Keratinocyte (primary cell): Measurements from ENCODE around the gene CACNA1B. TPM values are rescaled to one million over a fixed set of nuclear protein-coding genes. Genes with fewer than 3 reads are reported as not detected.

Source experiments
- DNase-seq: peaks from one replicate; pipeline ENCODE4 v3.0.0-alpha.2; 2011; ENCODE audit warnings: low read depth, missing footprints, low spot score
- FAIRE-seq: peaks from 2 replicates; lab custom pipeline; 2011; peaks lifted over from hg19 to GRCh38; lab: Jason Lieb, UNC
- H2AFZ ChIP-seq: 2 replicates; pipeline ENCODE4 v1.6.0; 2012; ENCODE audit warnings: low read length, control low read depth, inconsistent platforms; ENCODE audit not compliant: control insufficient read depth
- H3K27ac ChIP-seq: 2 replicates; pipeline ENCODE4 v1.5.1; 2011; ENCODE audit warnings: low read length; ENCODE audit not compliant: control insufficient read depth, insufficient read depth
- H3K27me3 ChIP-seq: 3 replicates; pipeline ENCODE4 v1.6.0; 2011; ENCODE audit warnings: low read length; ENCODE audit not compliant: control insufficient read depth, insufficient read depth; ENCODE audit errors: extremely low read depth
- H3K36me3 ChIP-seq, 2 experiments: 2 replicates in 1 of 2; 3 replicates in 1 of 2; pipeline ENCODE4 v1.5.1; 2011; ENCODE audit warnings: low read length in 2 of 2, mild to moderate bottlenecking in 1 of 2; ENCODE audit not compliant: control insufficient read depth in 2 of 2, insufficient read depth in 2 of 2; ENCODE audit errors: extremely low read depth in 1 of 2
- H3K4me1 ChIP-seq: 3 replicates; pipeline ENCODE4 v1.5.1; 2011; ENCODE audit warnings: low read length; ENCODE audit not compliant: control insufficient read depth, insufficient read depth; ENCODE audit errors: extremely low read depth
- H3K4me2 ChIP-seq: 3 replicates; pipeline ENCODE4 v1.6.0; 2011; ENCODE audit warnings: low read depth, low read length; ENCODE audit not compliant: control insufficient read depth, insufficient read depth; ENCODE audit errors: extremely low read depth
- H3K4me3 ChIP-seq, 3 experiments: fragments of 200-600 bp in 1 of 3; sonication (generic) in 1 of 3; 2 replicates in 2 of 3; 3 replicates in 1 of 3; pipeline ENCODE4 v1.5.1; 2011 to 2016; ENCODE audit warnings: low read length in 3 of 3, mild to moderate bottlenecking in 3 of 3, control low read depth in 2 of 3, inconsistent platforms in 1 of 3, low read depth in 1 of 3, mixed read lengths in 1 of 3, mixed run types in 1 of 3, moderate library complexity in 1 of 3; ENCODE audit not compliant: control insufficient read depth in 2 of 3, insufficient read depth in 2 of 3; ENCODE audit errors: extremely low read depth in 1 of 3
- H3K79me2 ChIP-seq: 2 replicates; pipeline ENCODE4 v1.6.0; 2012; ENCODE audit warnings: low read length; ENCODE audit not compliant: control insufficient read depth, insufficient read depth
- H3K9ac ChIP-seq: 3 replicates; pipeline ENCODE4 v1.6.0; 2011; ENCODE audit warnings: low read length; ENCODE audit not compliant: control insufficient read depth, insufficient read depth; ENCODE audit errors: extremely low read depth
- H3K9me1 ChIP-seq: 3 replicates; pipeline ENCODE4 v1.6.0; 2011; ENCODE audit warnings: low read length; ENCODE audit not compliant: control insufficient read depth, insufficient read depth; ENCODE audit errors: extremely low read depth
- H3K9me3 ChIP-seq: 2 replicates; pipeline ENCODE4 v1.5.1; 2012; ENCODE audit warnings: low read depth, low read length; ENCODE audit not compliant: control insufficient read depth
- H4K20me1 ChIP-seq: 3 replicates; pipeline ENCODE4 v1.6.0; 2011; ENCODE audit warnings: low read length; ENCODE audit not compliant: control insufficient read depth, insufficient read depth; ENCODE audit errors: extremely low read depth
- EZH2 ChIP-seq: IDR thresholded peaks from one replicate; pipeline ENCODE4 v1.6.1; 2012; ENCODE audit warnings: inconsistent platforms, mild to moderate bottlenecking, low read length, moderate library complexity
- dilution Hi-C: fragments of 300-500 bp; cut with MboI; formaldehyde crosslinking; loops from one replicate; pipeline ENCODE4 v1.7.0; 2020; ENCODE audit warnings: low sequenced_read_pairs; ENCODE audit not compliant: extremely low pct_ligation_motif_present
- polyA plus RNA-seq, 5 experiments: library from polyadenylated mRNA; depleted of rRNA in 3 of 5; stranded (reverse) in 3 of 5; stranded (forward) in 1 of 5; unstranded in 1 of 5; fragments of >200 nt; gene quantifications; 1 replicate in 1 of 5; 2 replicates in 3 of 5; 3 replicates in 1 of 5; pipeline versions ENCODE4 v1.2.1 to v1.2.3, GENCODE V29; 2011 to 2012; ENCODE audit warnings: missing spikeins in 2 of 5, low read depth in 1 of 5, low replicate concordance in 1 of 5
- TF ChIP-seq, protein P1 (sequence below), 3 experiments: IDR thresholded peaks in 1 of 3; conservative IDR thresholded peaks in 1 of 3; optimal IDR thresholded peaks in 1 of 3; 2 replicates in 2 of 3; 3 replicates in 1 of 3; pipeline versions ENCODE3 to v1.5.1; 2011; ENCODE audit warnings: low read length in 3 of 3, mild to moderate bottlenecking in 3 of 3, moderate library complexity in 2 of 3, control low read depth in 1 of 3, inconsistent platforms in 1 of 3; ENCODE audit not compliant: insufficient read depth in 2 of 3; ENCODE audit errors: extremely low read depth in 1 of 3

The CACNA1B gene
- polyA plus RNA-seq, 1 donor (not counting 4 experiments of a cell fraction or from before 2014, with no cell fraction given): 0.01 TPM

DNA sequence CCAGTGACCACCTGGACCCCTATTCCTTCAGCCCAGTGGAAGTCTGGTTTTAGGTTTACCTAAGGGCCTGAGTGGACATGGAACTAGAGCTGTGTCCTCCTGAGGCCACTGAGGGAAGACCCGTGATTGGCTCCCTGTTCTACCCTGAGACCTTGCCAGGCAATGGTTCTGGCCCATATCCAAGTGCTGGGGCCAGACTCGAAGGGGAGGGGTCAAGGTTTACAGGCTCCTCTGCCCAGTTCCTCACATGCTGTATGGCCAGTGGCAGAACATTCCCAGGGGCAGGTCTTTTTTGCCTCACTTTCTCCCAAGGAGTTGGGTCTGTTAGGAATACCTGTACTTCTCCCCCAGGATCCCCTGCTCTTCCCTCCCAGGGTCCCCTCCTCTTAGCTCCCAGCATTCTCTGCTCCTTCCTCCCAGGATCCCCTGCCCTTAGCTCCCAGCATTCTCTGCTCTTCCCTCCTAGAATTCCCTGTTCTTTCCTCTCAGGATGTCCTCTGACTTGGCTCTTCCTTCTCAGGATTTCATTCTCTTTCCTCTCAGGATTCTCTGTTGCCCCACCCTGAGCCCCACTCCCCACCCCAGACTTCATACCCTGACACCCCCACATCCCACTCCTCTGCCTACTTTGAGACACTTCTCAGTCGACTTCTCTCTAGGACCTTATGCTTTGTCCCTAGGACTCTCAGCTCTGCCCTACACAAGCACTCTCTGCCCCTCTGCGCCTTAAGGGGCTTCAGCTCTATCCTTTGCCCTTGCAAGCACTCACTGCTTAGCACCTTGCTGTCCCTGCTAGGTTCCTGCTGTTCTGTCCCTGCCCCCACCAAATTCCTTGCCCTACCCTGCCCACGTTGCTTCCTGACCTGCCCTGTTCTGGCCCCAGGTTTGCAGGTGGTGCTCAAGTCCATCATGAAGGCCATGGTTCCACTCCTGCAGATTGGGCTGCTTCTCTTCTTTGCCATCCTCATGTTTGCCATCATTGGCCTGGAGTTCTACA, 36.5 kb downstream of the CACNA1B start:
- Histone ChIP-seq H4K20me1 (no peaks in the 10 kb centered on the region), H3K36me3 (no peaks in the 10 kb centered on the region), H2AFZ (no peak overlapping the region), H3K9me1 (no peaks in the 10 kb centered on the region), H3K27ac (no peak overlapping the region), H3K79me2 (no peaks in the 10 kb centered on the region), H3K9me3 (no peaks in the 10 kb centered on the region), H3K4me1 (no peaks in the 10 kb centered on the region), H3K9ac (no peak overlapping the region), H3K27me3 (no peaks in the 10 kb centered on the region), H3K4me3 (no peak overlapping the region), H3K4me2 (no peak overlapping the region)
- dilution Hi-C loops: no loop called here
- DNase-seq (no peak), FAIRE-seq (no peak)
- TF ChIP-seq, protein P1, sequence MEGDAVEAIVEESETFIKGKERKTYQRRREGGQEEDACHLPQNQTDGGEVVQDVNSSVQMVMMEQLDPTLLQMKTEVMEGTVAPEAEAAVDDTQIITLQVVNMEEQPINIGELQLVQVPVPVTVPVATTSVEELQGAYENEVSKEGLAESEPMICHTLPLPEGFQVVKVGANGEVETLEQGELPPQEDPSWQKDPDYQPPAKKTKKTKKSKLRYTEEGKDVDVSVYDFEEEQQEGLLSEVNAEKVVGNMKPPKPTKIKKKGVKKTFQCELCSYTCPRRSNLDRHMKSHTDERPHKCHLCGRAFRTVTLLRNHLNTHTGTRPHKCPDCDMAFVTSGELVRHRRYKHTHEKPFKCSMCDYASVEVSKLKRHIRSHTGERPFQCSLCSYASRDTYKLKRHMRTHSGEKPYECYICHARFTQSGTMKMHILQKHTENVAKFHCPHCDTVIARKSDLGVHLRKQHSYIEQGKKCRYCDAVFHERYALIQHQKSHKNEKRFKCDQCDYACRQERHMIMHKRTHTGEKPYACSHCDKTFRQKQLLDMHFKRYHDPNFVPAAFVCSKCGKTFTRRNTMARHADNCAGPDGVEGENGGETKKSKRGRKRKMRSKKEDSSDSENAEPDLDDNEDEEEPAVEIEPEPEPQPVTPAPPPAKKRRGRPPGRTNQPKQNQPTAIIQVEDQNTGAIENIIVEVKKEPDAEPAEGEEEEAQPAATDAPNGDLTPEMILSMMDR (optimal IDR thresholded peaks at IDR 0.05 in 1 of 3, IDR thresholded peaks at IDR 0.05 in 1 of 3, conservative IDR thresholded peaks at IDR 0.05 in 1 of 3; ENCODE audit: extremely low read depth in 1 of 3, insufficient read depth in 2 of 3, low read length in 3 of 3): no peak
- no peak for TF ChIP-seq EZH2

DNA sequence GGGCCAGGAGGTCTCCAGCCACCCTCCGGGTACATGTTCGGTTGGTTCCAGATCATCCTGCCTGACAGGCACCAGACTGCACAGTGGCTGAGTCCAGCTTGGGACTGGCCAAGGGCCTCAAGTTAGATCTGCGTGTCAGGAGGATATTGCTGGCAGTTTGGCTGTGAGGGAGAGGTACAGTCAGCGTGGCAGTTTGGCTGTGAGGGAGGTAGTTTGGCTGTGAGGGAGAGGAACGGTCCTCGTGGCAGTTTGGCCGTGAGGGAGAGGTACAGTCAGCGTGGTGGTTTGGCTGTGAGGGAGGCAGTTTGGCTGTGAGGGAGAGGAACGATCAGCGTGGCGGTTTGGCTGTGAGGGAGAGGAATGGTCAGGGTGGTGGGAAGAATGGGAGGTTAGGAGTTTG, 39.0 kb downstream of the CACNA1B start:
- H3K9me1 ChIP-seq: no peaks in the 10 kb centered on the region
- no peaks in the 10 kb centered on the region for H3K27me3 ChIP-seq

More for the DNA sequence above, 39.0 kb downstream of the CACNA1B start:
- Histone ChIP-seq H4K20me1 (no peaks in the 10 kb centered on the region), H3K4me1 (no peaks in the 10 kb centered on the region), H3K79me2 (no peaks in the 10 kb centered on the region), H3K4me2 (no peak overlapping the region), H3K36me3 (no peaks in the 10 kb centered on the region), H3K4me3 (no peak overlapping the region), H3K9ac (no peak overlapping the region), H3K9me3 (no peaks in the 10 kb centered on the region), H2AFZ (no peak overlapping the region), H3K27ac (no peak overlapping the region)
- dilution Hi-C loops: no loop called here
- TF ChIP-seq EZH2: no peak
- TF ChIP-seq, protein P1 (optimal IDR thresholded peaks at IDR 0.05 in 1 of 3, IDR thresholded peaks at IDR 0.05 in 1 of 3, conservative IDR thresholded peaks at IDR 0.05 in 1 of 3; ENCODE audit: extremely low read depth in 1 of 3, insufficient read depth in 2 of 3, low read length in 3 of 3): no peak
- FAIRE-seq (no peak), DNase-seq (no peak)
